Activated B cell treated with CpG ODN at 0.5 μM for 24 hours (primary cell): ENCODE data around the gene GRIK1. TPM values are rescaled to one million over a fixed set of nuclear protein-coding genes. Genes with fewer than 3 reads are reported as not detected.

Experiments
- ATAC-seq: fragments of 200-7000 bp; cut with Tn5 transposase; one replicate; pipeline ENCODE4 v1.10.0; 2021; ENCODE audit warnings: low read depth, mild to moderate bottlenecking, moderate library complexity
- CTCF ChIA-PET: fragments of 350-600 bp; sonication (Branson Sonifier 250); formaldehyde crosslinking; loops from one replicate; lab custom pipeline; 2021; ENCODE audit warnings: antibody characterized with exemption; lab: Charles Lee
- POLR2A ChIA-PET: fragments of 350-600 bp; sonication (Branson Sonifier 250); formaldehyde crosslinking; loops from one replicate; lab custom pipeline; 2021; ENCODE audit warnings: antibody characterized with exemption; lab: Charles Lee
- DNase-seq: peaks from one replicate; pipeline ENCODE4 v3.0.0; 2022
- H3K27ac Mint-ChIP-seq: one replicate; pipeline ENCODE4 v1.8.0; 2020; ENCODE audit warnings: mixed read lengths
- H3K27me3 Mint-ChIP-seq: one replicate; pipeline ENCODE4 v1.8.0; 2021; ENCODE audit warnings: mixed read lengths
- H3K36me3 Mint-ChIP-seq: one replicate; pipeline ENCODE4 v1.8.0; 2021; ENCODE audit warnings: low read depth, mixed read lengths
- H3K4me1 Mint-ChIP-seq: one replicate; pipeline ENCODE4 v1.8.0; 2021; ENCODE audit warnings: mixed read lengths
- H3K4me3 Mint-ChIP-seq: one replicate; pipeline ENCODE4 v1.8.0; 2020; ENCODE audit warnings: mild to moderate bottlenecking, mixed read lengths
- H3K9me3 Mint-ChIP-seq: one replicate; pipeline ENCODE4 v1.8.0; 2020; ENCODE audit warnings: mixed read lengths
- intact Hi-C: fragments of 100-400 bp; cut with micrococcal nuclease; formaldehyde crosslinking; loops from one replicate; pipeline ENCODE4 v1.15.1; 2024
- total RNA-seq: library from RNA; stranded (reverse); gene quantifications from 2 replicates; pipeline ENCODE4 v1.2.3, GENCODE V29; 2022
- TF ChIP-seq, protein P1 (sequence below): fragments of 200-600 bp; IDR thresholded peaks from one replicate; pipeline ENCODE4 v1.8.0; 2022; ENCODE audit warnings: antibody characterized with exemption, mild to moderate bottlenecking

The GRIK1 gene
- total RNA-seq, 1 donor from 2014 or later: not detected

DNA sequence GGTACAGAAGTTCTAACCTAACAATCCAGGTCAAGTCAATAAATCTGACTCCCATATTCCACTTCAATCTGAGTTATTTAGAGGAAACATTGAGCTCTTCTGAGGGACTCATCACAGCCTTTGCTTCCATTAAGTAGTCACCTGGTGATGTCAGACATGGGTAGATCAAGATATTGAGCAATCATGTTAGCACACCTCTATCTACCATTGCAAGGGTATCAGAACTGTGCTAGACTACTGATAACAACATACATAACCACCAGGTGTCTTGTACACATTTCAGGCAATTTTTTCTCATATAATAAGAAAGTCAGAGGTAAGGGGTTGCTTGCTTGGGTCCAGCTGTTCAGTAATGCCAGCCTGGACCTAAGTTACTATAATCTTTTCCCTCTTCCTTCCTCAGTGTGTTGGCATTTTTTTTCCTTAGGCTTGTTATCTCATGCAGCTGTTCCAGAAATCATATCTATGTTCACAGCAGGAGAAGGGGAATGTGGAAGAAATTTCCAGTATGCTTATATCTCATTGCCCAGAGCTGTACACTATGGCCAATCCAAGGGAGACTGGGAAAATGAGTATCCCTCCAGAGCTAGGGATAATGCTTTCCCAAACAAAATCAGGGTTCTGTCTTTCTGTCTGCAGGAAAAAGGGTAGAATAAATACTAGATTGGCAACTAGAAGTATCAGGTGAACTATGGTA lies 52.3 kb downstream of the GRIK1 start:
- no peaks in the 10 kb centered on the region for H3K9me3 Mint-ChIP-seq
- CTCF ChIA-PET: no interaction called here
- TF ChIP-seq, protein P1, sequence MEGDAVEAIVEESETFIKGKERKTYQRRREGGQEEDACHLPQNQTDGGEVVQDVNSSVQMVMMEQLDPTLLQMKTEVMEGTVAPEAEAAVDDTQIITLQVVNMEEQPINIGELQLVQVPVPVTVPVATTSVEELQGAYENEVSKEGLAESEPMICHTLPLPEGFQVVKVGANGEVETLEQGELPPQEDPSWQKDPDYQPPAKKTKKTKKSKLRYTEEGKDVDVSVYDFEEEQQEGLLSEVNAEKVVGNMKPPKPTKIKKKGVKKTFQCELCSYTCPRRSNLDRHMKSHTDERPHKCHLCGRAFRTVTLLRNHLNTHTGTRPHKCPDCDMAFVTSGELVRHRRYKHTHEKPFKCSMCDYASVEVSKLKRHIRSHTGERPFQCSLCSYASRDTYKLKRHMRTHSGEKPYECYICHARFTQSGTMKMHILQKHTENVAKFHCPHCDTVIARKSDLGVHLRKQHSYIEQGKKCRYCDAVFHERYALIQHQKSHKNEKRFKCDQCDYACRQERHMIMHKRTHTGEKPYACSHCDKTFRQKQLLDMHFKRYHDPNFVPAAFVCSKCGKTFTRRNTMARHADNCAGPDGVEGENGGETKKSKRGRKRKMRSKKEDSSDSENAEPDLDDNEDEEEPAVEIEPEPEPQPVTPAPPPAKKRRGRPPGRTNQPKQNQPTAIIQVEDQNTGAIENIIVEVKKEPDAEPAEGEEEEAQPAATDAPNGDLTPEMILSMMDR: no peak
- H3K27ac Mint-ChIP-seq: no peak overlapping the region
- POLR2A ChIA-PET: no interaction called here
- ATAC-seq (no peak), DNase-seq (no peak)
- H3K27me3 Mint-ChIP-seq: no peaks in the 10 kb centered on the region
- H3K4me1 Mint-ChIP-seq: no peaks in the 10 kb centered on the region
- no peak overlapping the region for H3K4me3 Mint-ChIP-seq
- intact Hi-C loops: no loop called here
- H3K36me3 Mint-ChIP-seq: no peaks in the 10 kb centered on the region

DNA sequence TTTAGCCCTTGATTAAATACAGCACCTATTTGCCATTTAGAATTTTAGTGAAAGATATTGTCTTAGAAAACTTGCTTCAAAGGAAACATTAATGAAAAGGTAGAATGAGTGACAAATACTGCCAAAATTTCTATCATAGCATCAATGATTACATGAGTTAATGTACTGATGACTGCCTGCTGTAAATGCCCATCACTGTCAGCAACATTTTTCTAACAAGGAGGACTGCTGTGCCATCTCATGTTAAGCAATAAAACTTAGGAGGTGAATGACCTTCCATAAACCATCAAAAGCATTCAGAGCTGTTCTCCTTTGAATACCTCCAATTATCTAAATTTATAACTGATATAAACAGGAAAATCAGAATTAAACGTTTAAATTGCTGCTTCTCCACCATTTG lies 54.3 kb downstream of the GRIK1 start:
- Mint-ChIP-seq H3K4me3 (no peak overlapping the region), H3K27me3 (no peaks in the 10 kb centered on the region), H3K4me1 (no peaks in the 10 kb centered on the region), H3K27ac (no peak overlapping the region), H3K36me3 (no peaks in the 10 kb centered on the region), H3K9me3 (no peaks in the 10 kb centered on the region)
- intact Hi-C loops: no loop called here
- ChIA-PET POLR2A (no interaction called here), CTCF (no interaction called here)
- no peak for DNase-seq
- ATAC-seq: no peak
- TF ChIP-seq, protein P1: no peak

DNA sequence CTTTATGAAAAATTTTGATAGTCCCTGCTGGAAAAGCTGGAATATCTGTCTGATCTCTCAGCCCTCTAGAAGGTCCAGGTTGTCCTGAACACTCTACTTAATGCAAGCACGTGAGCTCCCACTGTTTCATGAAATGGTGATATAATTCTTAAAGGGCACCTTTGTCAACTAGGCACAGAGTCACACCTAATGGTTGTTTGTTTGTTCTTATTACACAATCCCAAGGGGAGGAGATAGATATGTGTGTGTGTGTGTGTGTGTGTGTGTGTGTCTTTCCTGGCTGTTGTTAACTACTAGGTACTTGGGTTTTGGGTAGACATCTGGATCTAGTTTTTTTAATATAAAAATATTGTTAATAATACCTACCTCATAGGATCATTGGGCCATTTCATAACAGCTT lies 63.9 kb downstream of the GRIK1 start:
- POLR2A ChIA-PET: no interaction called here
- TF ChIP-seq, protein P1: no peak
- Mint-ChIP-seq H3K4me3 (no peak overlapping the region), H3K4me1 (no peaks in the 10 kb centered on the region), H3K27me3 (peaks cover 2% of the 10 kb centered on the region), H3K27ac (no peak overlapping the region), H3K9me3 (no peaks in the 10 kb centered on the region), H3K36me3 (no peaks in the 10 kb centered on the region)
- ATAC-seq (no peak), DNase-seq (no peak)
- intact Hi-C loops: no loop called here
- CTCF ChIA-PET: no interaction called here

DNA sequence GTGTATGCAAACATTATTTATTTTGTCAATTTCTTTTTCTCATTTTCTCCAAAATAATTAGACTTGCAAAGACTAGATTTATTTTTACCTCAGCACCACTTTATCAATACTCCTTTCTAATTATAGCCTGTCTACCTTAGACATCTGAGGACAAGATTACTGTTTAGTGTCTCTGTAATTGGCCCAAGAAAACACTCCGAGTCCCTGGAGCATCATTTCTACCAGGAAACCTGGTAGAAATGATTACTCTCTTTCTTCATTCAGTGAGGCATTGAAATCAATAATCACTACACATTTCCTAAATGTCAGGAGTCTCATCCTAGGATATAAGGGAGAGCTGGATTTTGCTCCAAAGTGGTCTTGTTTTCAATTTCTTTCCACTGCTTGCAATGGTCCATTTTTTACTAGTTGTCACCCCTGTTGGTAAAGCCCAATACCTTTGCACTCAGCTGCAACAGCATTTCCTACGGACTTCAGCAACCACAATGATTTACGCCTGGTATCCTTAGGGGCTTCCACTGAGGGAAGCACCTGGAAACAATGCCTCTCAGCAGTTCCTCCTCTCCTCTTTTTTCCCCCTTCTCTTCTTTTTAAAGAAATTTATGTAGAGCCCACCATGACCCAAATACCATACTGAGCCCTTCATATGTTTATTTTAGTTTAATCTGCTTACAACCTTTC lies 64.6 kb downstream of the GRIK1 start:
- CTCF ChIA-PET: no interaction called here
- Mint-ChIP-seq H3K27ac (no peak overlapping the region), H3K27me3 (peaks cover 2% of the 10 kb centered on the region), H3K36me3 (no peaks in the 10 kb centered on the region), H3K4me1 (no peaks in the 10 kb centered on the region), H3K4me3 (no peak overlapping the region), H3K9me3 (no peaks in the 10 kb centered on the region)
- DNase-seq: no peak
- no peak for ATAC-seq
- POLR2A ChIA-PET: no interaction called here
- TF ChIP-seq, protein P1: no peak
- intact Hi-C loops: no loop called here

DNA sequence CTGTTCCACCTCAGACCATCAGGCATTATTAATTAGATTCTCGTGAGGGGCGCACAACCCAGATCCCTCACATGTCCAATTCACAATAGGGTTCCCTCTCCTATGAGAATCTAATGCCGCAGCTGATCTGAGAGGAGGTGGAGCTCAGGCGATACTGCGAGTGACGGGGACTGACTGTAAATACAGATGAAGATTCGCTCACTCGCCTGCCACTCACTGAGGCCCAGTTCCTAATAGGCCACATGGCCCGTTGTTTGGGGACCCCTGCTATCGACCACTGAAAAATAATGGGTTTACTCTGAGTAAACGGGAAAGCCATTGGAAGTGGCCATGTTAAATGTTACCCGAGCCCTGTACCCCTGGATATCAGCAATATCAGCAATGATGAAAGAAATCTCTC lies 65.9 kb downstream of the GRIK1 start:
- ATAC-seq: no peak
- Mint-ChIP-seq H3K9me3 (no peaks in the 10 kb centered on the region), H3K4me3 (no peak overlapping the region), H3K27ac (no peak overlapping the region), H3K27me3 (peaks cover 2% of the 10 kb centered on the region), H3K4me1 (no peaks in the 10 kb centered on the region), H3K36me3 (no peaks in the 10 kb centered on the region)
- TF ChIP-seq, protein P1: no peak
- POLR2A ChIA-PET: no interaction called here
- intact Hi-C loops: no loop called here
- CTCF ChIA-PET: no interaction called here
- no peak for DNase-seq
